ENCODE data around the gene C6orf136. TPM values are rescaled to one million over a fixed set of nuclear protein-coding genes. Genes with fewer than 3 reads are reported as not detected.

The C6orf136 gene
- total and polyA plus RNA-seq, 10 of the 15 experiments (the other 5 are each of a cell fraction or from before 2014, with no cell fraction given), result 5.2 to 24.1 (median 14.9) TPM

DNA sequence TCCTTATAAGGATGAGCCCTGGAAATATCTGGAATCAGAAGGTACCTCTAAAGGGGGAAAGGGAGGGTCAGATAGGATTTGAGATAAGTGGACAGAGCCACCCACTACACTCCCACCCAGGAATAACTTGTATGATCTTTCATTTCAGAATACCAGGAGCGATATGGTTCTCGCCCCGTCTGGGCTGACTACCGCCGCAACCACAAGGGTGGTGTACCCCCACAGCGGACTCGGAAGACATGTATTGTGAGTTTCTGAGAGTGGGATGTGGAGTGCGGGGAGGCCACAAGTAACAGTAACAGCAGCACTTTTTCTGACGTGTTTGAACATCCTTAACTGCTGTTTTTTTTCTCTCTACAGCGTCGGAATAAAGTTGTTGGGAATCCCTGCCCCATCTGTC is 27.4 kb upstream of the C6orf136 start:
- 98% methylated on average over 11 of the region's 11 CpGs for WGBS (ENCODE audit: insufficient coverage, insufficient replicate concordance, low lambda C conversion rate, missing lambda C conversion rate)
- H3K4me2 ChIP-seq (ENCODE audit: control insufficient read depth, insufficient read depth), result 0 out of 2 replicates have a peak overlapping the region, but pooled peaks have one; percentile 1
- BruUV-seq (replicated peaks), result no TSS peak
- H3K4me3 ChIP-seq, result peak overlapping the region; percentile 80
- H3K27ac ChIP-seq (ENCODE audit: control insufficient read depth, insufficient read depth), result no peak overlapping the region
- ChIA-PET RAD21 (ENCODE audit: unreplicated experiment) (no interaction called here), SMC1A (ENCODE audit: uncharacterized antibody, unreplicated experiment) (interaction anchor here (2.5 to 2.8 kb wide), 2 partner anchors 54 to 111 kb away, joined by 11 to 12 read pairs; partner anchors contain the start of gene DHX16), POLR2A (no interaction called here), CTCF (no interaction called here)
- no peaks in the 10 kb centered on the region; the same call in 2 of the 3 replicates for H3K9me3 ChIP-seq (replicated peaks; ENCODE audit: control insufficient read depth, insufficient read depth, low read length)
- ATAC-seq (no peak), FAIRE-seq (no peak), DNase-seq (ENCODE audit: low read depth, low spot score) (no peak)
- no peak for TF ChIP-seq HCFC1 (IDR thresholded peaks at IDR 0.05; ENCODE audit: low read length)
- no peak for TF ChIP-seq SREBF1 (IDR thresholded peaks at IDR 0.05; ENCODE audit: low read length)
- no peak for TF ChIP-seq SMC3 (IDR thresholded peaks at IDR 0.05; ENCODE audit: borderline replicate concordance, low read length)
- TF ChIP-seq BCL11A (IDR thresholded peaks at IDR 0.05; ENCODE audit: low read depth, low read length), result no peak
- no peak for TF ChIP-seq GATAD2B (conservative IDR thresholded peaks at IDR 0.05; ENCODE audit: low read depth)
- no peaks in the 10 kb centered on the region for H3K27me3 ChIP-seq (replicated peaks in 1 of 2; ENCODE audit: control insufficient read depth in 2 of 2, insufficient read depth in 2 of 2, low read length in 1 of 2)
- H3K4me1 ChIP-seq (ENCODE audit: control insufficient read depth, insufficient read depth, low read length), result peaks cover under 1% of the 10 kb centered on the region; the same call in 1 of the 2 replicates
- peaks cover 47% of the 10 kb centered on the region for H3K79me2 ChIP-seq (ENCODE audit: control insufficient read depth, insufficient read depth, low read length)
- no peak overlapping the region for H2AFZ ChIP-seq (ENCODE audit: control insufficient read depth, low read depth, low read length)
- peaks cover 6 to 26% of the 10 kb centered on the region in 2 experiments for H3K36me3 ChIP-seq (ENCODE audit: control insufficient read depth in 2 of 2, insufficient read depth in 2 of 2, low read length in 1 of 2)
- in situ Hi-C loops (cut with MboI) (loop anchor here (5.0 kb wide), 1 partner anchor 98 kb away; the partner anchor contains the start of gene MDC1), intact Hi-C loops (cut with micrococcal nuclease; ENCODE audit: unreplicated experiment) (no loop called here)
- no peak overlapping the region for H3K9ac ChIP-seq (ENCODE audit: control insufficient read depth, insufficient read depth, low read length)
- H4K20me1 ChIP-seq (ENCODE audit: control insufficient read depth, insufficient read depth), result 0 out of 2 replicates have a peak, but pooled peaks cover 2% of the 10 kb centered on the region

GRCh38 chr6:30625511-30625910 is 21.4 kb upstream of the C6orf136 start:
- Histone ChIP-seq H3K27me3 (replicated peaks in 1 of 2; ENCODE audit: control insufficient read depth in 2 of 2, insufficient read depth in 2 of 2, low read length in 1 of 2) (no peaks in the 10 kb centered on the region), H2AFZ (ENCODE audit: control insufficient read depth, low read depth, low read length) (no peak overlapping the region), H3K27ac (ENCODE audit: control insufficient read depth, insufficient read depth) (no peak overlapping the region), H3K4me1 (ENCODE audit: control insufficient read depth, insufficient read depth, low read length) (no peaks in the 10 kb centered on the region), H3K4me3 (no peak overlapping the region), H3K9me3 (replicated peaks; ENCODE audit: control insufficient read depth, insufficient read depth, low read length) (no peaks in the 10 kb centered on the region), H3K79me2 (ENCODE audit: control insufficient read depth, insufficient read depth, low read length) (no peaks in the 10 kb centered on the region; the same call in none of the 2 replicates), H4K20me1 (ENCODE audit: control insufficient read depth, insufficient read depth) (no peaks in the 10 kb centered on the region), H3K9ac (ENCODE audit: control insufficient read depth, insufficient read depth, low read length) (no peak overlapping the region), H3K36me3 (ENCODE audit: control insufficient read depth in 2 of 2, insufficient read depth in 2 of 2, low read length in 1 of 2) (peaks cover 12 to 16% of the 10 kb centered on the region in 2 experiments), H3K4me2 (ENCODE audit: control insufficient read depth, insufficient read depth) (no peak overlapping the region)
- no peak for ATAC-seq
- SMC1A ChIA-PET (ENCODE audit: uncharacterized antibody, unreplicated experiment), result interaction anchor here (0.7 to 1.2 kb wide), 2 partner anchors 8 to 12 kb away, joined by 3 to 4 read pairs; partner anchors contain the start of gene MRPS18B
- in situ Hi-C loops (cut with MboI) (no loop called here), intact Hi-C loops (cut with micrococcal nuclease; ENCODE audit: unreplicated experiment) (no loop called here)
- no TSS peak for BruUV-seq (replicated peaks)
- DNase-seq (ENCODE audit: low read depth, low spot score), result no peak
- FAIRE-seq, result no peak
- POLR2A ChIA-PET, result interaction anchor here (0.9 to 2.0 kb wide), 4 partner anchors 7 to 97 kb away, joined by 3 to 11 read pairs (median 3); partner anchors contain the start of gene MRPS18B
- RAD21 ChIA-PET (ENCODE audit: unreplicated experiment), result interaction anchor here (2.7 kb wide), 1 partner anchor 105 kb away, joined by 6 read pairs; no protein-coding TSS in a partner anchor
- CTCF ChIA-PET, result interaction anchor here (1.2 to 1.7 kb wide), 2 partner anchors 22 to 105 kb away, joined by 3 to 6 read pairs; no protein-coding TSS in a partner anchor
- 96% methylated on average over 8 of the region's 8 CpGs for WGBS (ENCODE audit: insufficient coverage, insufficient replicate concordance, low lambda C conversion rate, missing lambda C conversion rate)
- TF ChIP-seq CEBPB (IDR thresholded peaks at IDR 0.05; ENCODE audit: borderline replicate concordance in 1 of 2, low read depth in 2 of 2, low read length in 2 of 2), result no peak
- no peak for TF ChIP-seq SMAD5 (IDR thresholded peaks at IDR 0.05; ENCODE audit: low read depth)
- no peak for TF ChIP-seq RBBP5 (conservative IDR thresholded peaks at IDR 0.05)
- no peak for TF ChIP-seq RFX5 (IDR thresholded peaks at IDR 0.05; ENCODE audit: low read depth, low read length)
- no peak for TF ChIP-seq PAX8 (IDR thresholded peaks at IDR 0.05)
- TF ChIP-seq TCF7 (IDR thresholded peaks at IDR 0.05; ENCODE audit: borderline replicate concordance), result no peak
- TF ChIP-seq, protein P1, sequence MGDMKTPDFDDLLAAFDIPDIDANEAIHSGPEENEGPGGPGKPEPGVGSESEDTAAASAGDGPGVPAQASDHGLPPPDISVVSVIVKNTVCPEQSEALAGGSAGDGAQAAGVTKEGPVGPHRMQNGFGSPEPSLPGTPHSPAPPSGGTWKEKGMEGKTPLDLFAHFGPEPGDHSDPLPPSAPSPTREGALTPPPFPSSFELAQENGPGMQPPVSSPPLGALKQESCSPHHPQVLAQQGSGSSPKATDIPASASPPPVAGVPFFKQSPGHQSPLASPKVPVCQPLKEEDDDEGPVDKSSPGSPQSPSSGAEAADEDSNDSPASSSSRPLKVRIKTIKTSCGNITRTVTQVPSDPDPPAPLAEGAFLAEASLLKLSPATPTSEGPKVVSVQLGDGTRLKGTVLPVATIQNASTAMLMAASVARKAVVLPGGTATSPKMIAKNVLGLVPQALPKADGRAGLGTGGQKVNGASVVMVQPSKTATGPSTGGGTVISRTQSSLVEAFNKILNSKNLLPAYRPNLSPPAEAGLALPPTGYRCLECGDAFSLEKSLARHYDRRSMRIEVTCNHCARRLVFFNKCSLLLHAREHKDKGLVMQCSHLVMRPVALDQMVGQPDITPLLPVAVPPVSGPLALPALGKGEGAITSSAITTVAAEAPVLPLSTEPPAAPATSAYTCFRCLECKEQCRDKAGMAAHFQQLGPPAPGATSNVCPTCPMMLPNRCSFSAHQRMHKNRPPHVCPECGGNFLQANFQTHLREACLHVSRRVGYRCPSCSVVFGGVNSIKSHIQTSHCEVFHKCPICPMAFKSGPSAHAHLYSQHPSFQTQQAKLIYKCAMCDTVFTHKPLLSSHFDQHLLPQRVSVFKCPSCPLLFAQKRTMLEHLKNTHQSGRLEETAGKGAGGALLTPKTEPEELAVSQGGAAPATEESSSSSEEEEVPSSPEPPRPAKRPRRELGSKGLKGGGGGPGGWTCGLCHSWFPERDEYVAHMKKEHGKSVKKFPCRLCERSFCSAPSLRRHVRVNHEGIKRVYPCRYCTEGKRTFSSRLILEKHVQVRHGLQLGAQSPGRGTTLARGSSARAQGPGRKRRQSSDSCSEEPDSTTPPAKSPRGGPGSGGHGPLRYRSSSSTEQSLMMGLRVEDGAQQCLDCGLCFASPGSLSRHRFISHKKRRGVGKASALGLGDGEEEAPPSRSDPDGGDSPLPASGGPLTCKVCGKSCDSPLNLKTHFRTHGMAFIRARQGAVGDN (IDR thresholded peaks at IDR 0.05), result no peak
- no peak for TF ChIP-seq IKZF1 (conservative IDR thresholded peaks at IDR 0.05)
- TF ChIP-seq SMC3 (IDR thresholded peaks at IDR 0.05; ENCODE audit: borderline replicate concordance, low read length), result no peak
- TF ChIP-seq TCF3 (IDR thresholded peaks at IDR 0.05; ENCODE audit: borderline replicate concordance, insufficient read depth, low read depth, low read length), result no peak
- no peak for TF ChIP-seq LARP7 (IDR thresholded peaks at IDR 0.05)
- no peak for TF ChIP-seq MYB (IDR thresholded peaks at IDR 0.05; ENCODE audit: borderline replicate concordance, low read depth, low read length)
